ENCODE data around the gene CDHR3. TPM values are rescaled to one million over a fixed set of nuclear protein-coding genes. Genes with fewer than 3 reads are reported as not detected.

Gene CDHR3
- total and polyA plus RNA-seq, 2 donors (not counting 3 experiments of a cell fraction or from before 2014, with no cell fraction given): 0.46 to 2.3 TPM

DNA sequence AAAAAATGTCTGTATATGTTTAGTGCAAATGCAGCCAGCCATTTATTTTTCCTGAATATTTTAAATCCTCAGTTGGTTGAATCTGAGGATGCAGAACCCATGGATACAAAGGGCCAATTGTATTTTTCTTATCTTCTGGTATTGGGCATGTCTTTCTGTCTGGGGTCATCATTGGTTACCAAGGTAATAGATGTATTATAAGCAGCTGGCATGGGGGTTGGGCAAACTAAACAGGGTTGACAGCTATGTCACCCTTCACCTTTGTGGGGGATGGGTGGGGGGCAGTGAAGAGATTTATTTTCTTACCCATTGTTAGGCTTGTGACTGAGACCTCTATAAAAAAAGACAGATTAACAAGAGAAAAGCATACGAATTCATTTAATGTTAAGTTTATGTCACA, 38.8 kb downstream of the CDHR3 start:
- Histone ChIP-seq H3K4me1 (ENCODE audit: control insufficient read depth, extremely low read depth, insufficient read depth, low read length) (no peaks in the 10 kb centered on the region), H3K27me3 (ENCODE audit: control insufficient read depth in 2 of 2, insufficient read depth in 2 of 2, low read length in 2 of 2) (peaks cover 11 to 18% of the 10 kb centered on the region in 2 experiments), H3K9me1 (replicated peaks; ENCODE audit: control insufficient read depth, extremely low read depth, insufficient read depth, low read length) (no peaks in the 10 kb centered on the region), H2AFZ (ENCODE audit: low read depth, low read length) (no peak overlapping the region), H3K79me2 (ENCODE audit: control insufficient read depth, insufficient read depth, low read length) (no peaks in the 10 kb centered on the region), H3K36me3 (ENCODE audit: control insufficient read depth in 2 of 2, extremely low read depth in 1 of 2, insufficient read depth in 2 of 2, low read length in 2 of 2) (no peaks in the 10 kb centered on the region), H3K9me3 (replicated peaks; ENCODE audit: control insufficient read depth, insufficient read depth, low read length) (no peaks in the 10 kb centered on the region), H4K20me1 (replicated peaks; ENCODE audit: control insufficient read depth, extremely low read depth, insufficient read depth, low read length) (no peaks in the 10 kb centered on the region), H3K4me3 (replicated peaks in 1 of 3; ENCODE audit: insufficient read depth in 1 of 3, low read depth in 1 of 3, low read length in 3 of 3) (no peak overlapping the region), H3K9ac (replicated peaks; ENCODE audit: extremely low read depth, insufficient read depth, low read length) (no peak overlapping the region), H3K27ac (ENCODE audit: insufficient read depth, low read depth, low read length) (no peak overlapping the region), H3K4me2 (ENCODE audit: insufficient read depth, low read length) (no peak overlapping the region)
- dilution Hi-C loops (cut with MboI; ENCODE audit: extremely low pct_ligation_motif_present, low sequenced_read_pairs) (loop anchor here (25.0 kb wide), 1 partner anchor 240 kb away; no protein-coding TSS in a partner anchor), intact Hi-C loops (cut with micrococcal nuclease) (no loop called here)
- ChIA-PET CTCF (no interaction called here), POLR2A (no interaction called here)
- DNase-seq (ENCODE audit: low read depth, low spot score) (no peak), FAIRE-seq (no peak)
- TF ChIP-seq POLR2AphosphoS5 (IDR thresholded peaks at IDR 0.05; ENCODE audit: insufficient read depth, low read depth, low read length): no peak
- no peak for TF ChIP-seq EZH2 (IDR thresholded peaks at IDR 0.05; ENCODE audit: borderline replicate concordance, low read depth, low read length, severe bottlenecking)
- no peak for TF ChIP-seq POLR2A (IDR thresholded peaks at IDR 0.05; ENCODE audit: low read depth, low read length)
- TF ChIP-seq, protein P1, sequence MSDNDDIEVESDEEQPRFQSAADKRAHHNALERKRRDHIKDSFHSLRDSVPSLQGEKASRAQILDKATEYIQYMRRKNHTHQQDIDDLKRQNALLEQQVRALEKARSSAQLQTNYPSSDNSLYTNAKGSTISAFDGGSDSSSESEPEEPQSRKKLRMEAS (IDR thresholded peaks at IDR 0.05; ENCODE audit: insufficient read depth, insufficient read length): no peak
- no peak for TF ChIP-seq GATA2 (IDR thresholded peaks at IDR 0.05; ENCODE audit: insufficient read depth, insufficient read length, low read depth, low read length)
- TF ChIP-seq FOS (IDR thresholded peaks at IDR 0.05; ENCODE audit: borderline replicate concordance, insufficient read depth, low read length): no peak
- TF ChIP-seq MYC (IDR thresholded peaks at IDR 0.05; ENCODE audit: low read depth, low read length): no peak
- TF ChIP-seq JUN (IDR thresholded peaks at IDR 0.05; ENCODE audit: borderline replicate concordance, insufficient read depth, insufficient read length, low read depth): no peak
- TF ChIP-seq, protein P2, sequence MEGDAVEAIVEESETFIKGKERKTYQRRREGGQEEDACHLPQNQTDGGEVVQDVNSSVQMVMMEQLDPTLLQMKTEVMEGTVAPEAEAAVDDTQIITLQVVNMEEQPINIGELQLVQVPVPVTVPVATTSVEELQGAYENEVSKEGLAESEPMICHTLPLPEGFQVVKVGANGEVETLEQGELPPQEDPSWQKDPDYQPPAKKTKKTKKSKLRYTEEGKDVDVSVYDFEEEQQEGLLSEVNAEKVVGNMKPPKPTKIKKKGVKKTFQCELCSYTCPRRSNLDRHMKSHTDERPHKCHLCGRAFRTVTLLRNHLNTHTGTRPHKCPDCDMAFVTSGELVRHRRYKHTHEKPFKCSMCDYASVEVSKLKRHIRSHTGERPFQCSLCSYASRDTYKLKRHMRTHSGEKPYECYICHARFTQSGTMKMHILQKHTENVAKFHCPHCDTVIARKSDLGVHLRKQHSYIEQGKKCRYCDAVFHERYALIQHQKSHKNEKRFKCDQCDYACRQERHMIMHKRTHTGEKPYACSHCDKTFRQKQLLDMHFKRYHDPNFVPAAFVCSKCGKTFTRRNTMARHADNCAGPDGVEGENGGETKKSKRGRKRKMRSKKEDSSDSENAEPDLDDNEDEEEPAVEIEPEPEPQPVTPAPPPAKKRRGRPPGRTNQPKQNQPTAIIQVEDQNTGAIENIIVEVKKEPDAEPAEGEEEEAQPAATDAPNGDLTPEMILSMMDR (IDR thresholded peaks at IDR 0.05; ENCODE audit: extremely low read depth in 1 of 2, insufficient read depth in 1 of 2, low read depth in 1 of 2, low read length in 2 of 2): no peak
- BruUV-seq (replicated peaks): no TSS peak

Data from endothelial cell of umbilical vein (primary cell).